SK-N-SH treated with all-trans-retinoic acid at 6 μM for 48 hours (cell line): ENCODE results near the gene PSMB9.
A peak's percentile ranks its signal among the peaks of the same experiment; 100 is the strongest.
"Not testable (repeated sequence)": the region's sequence is repeated elsewhere in the genome, so short reads cannot be mapped to it uniquely, and the experiment has no call there.

ENCODE experiments used
- ATAC-seq: fragments of 200-7000 bp; cut with Tn5 transposase; 3 replicates; pipeline ENCODE4 v1.9.1; 2020; ENCODE audit warnings: mild to moderate bottlenecking, moderate library complexity
- ARNTL ChIP-seq: fragments of 450-650 bp; formaldehyde crosslinking; IDR thresholded peaks from 2 replicates; pipeline ENCODE4 v1.5.0; 2020; ENCODE audit warnings: low read depth, mild to moderate bottlenecking, moderate library complexity, borderline replicate concordance
- BACH2 ChIP-seq: fragments of 250-450 bp; sonication (Bioruptor Pico); IDR thresholded peaks from 2 replicates; pipeline ENCODE4 v1.9.0; 2021; ENCODE audit warnings: mild to moderate bottlenecking, borderline replicate concordance
- CREB5 ChIP-seq: fragments of 250-450 bp; sonication (Bioruptor Pico); IDR thresholded peaks from 2 replicates; pipeline ENCODE4 v1.5.1; 2020; ENCODE audit warnings: low read depth, mild to moderate bottlenecking, moderate library complexity
- CSDC2 ChIP-seq: fragments of 250-450 bp; sonication (Bioruptor Pico); IDR thresholded peaks from 2 replicates; pipeline ENCODE4 v1.5.0; 2020; ENCODE audit warnings: mild to moderate bottlenecking, moderate library complexity
- CSRNP3 ChIP-seq: fragments of 250-450 bp; sonication (Bioruptor Pico); IDR thresholded peaks from 2 replicates; pipeline ENCODE4 v1.5.1; 2021; ENCODE audit warnings: mild to moderate bottlenecking, moderate library complexity
- ESRRG ChIP-seq: fragments of 250-450 bp; sonication (Bioruptor Pico); IDR thresholded peaks from 2 replicates; pipeline ENCODE4 v1.6.1; 2021; ENCODE audit warnings: mild to moderate bottlenecking
- GLIS3 ChIP-seq: fragments of 250-450 bp; sonication (Bioruptor Pico); IDR thresholded peaks from 2 replicates; pipeline ENCODE4 v1.5.0; 2020; ENCODE audit warnings: mild to moderate bottlenecking, moderate library complexity
- ISL1 ChIP-seq: fragments of 250-450 bp; sonication (Bioruptor Pico); IDR thresholded peaks from 2 replicates; pipeline ENCODE4 v2.1.2; 2022; ENCODE audit warnings: mild to moderate bottlenecking, moderate library complexity
- OSR1 ChIP-seq: fragments of 250-450 bp; sonication (Bioruptor Pico); IDR thresholded peaks from 2 replicates; pipeline ENCODE4 v1.8.0; 2022; ENCODE audit warnings: moderate library complexity, mild to moderate bottlenecking, inconsistent platforms
- PATZ1 ChIP-seq: fragments of 250-450 bp; sonication (Bioruptor Pico); IDR thresholded peaks from 2 replicates; pipeline ENCODE4 v1.8.0; 2020; ENCODE audit warnings: mild to moderate bottlenecking, moderate library complexity, borderline replicate concordance
- POU6F1 ChIP-seq: fragments of 250-450 bp; sonication (Bioruptor Pico); IDR thresholded peaks from 2 replicates; pipeline ENCODE4 v1.8.0; 2021; ENCODE audit warnings: low read depth, mild to moderate bottlenecking, moderate library complexity, borderline replicate concordance
- PPARA ChIP-seq: fragments of 250-450 bp; sonication (Bioruptor Pico); IDR thresholded peaks from 2 replicates; pipeline ENCODE4 v1.5.0; 2020; ENCODE audit warnings: mild to moderate bottlenecking, borderline replicate concordance
- RARB ChIP-seq: fragments of 250-450 bp; sonication (Bioruptor Pico); IDR thresholded peaks from 2 replicates; pipeline ENCODE4 v1.8.0; 2021; ENCODE audit warnings: mild to moderate bottlenecking, moderate library complexity
- TCF4 ChIP-seq: fragments of 250-450 bp; sonication (Bioruptor Pico); IDR thresholded peaks from 2 replicates; pipeline ENCODE4 v1.8.0; 2021; ENCODE audit warnings: mild to moderate bottlenecking, moderate library complexity, borderline replicate concordance
- TOX ChIP-seq: fragments of 250-450 bp; sonication (Bioruptor Pico); IDR thresholded peaks from 2 replicates; pipeline ENCODE4 v1.8.0; 2021; ENCODE audit warnings: mild to moderate bottlenecking, moderate library complexity, borderline replicate concordance
- TSHZ2 ChIP-seq: fragments of 250-450 bp; sonication (Bioruptor Pico); IDR thresholded peaks from 2 replicates; pipeline ENCODE4 v1.5.0; 2020; ENCODE audit warnings: mild to moderate bottlenecking, moderate library complexity
- ZC3H10 ChIP-seq: fragments of 250-450 bp; sonication (Bioruptor Pico); IDR thresholded peaks from 2 replicates; pipeline ENCODE4 v1.5.1; 2021; ENCODE audit warnings: mild to moderate bottlenecking, moderate library complexity
- ZFP3 ChIP-seq: fragments of 250-450 bp; sonication (Bioruptor Pico); IDR thresholded peaks from 2 replicates; pipeline ENCODE4 v1.5.0; 2020; ENCODE audit warnings: mild to moderate bottlenecking, moderate library complexity
- ZFP30 ChIP-seq: fragments of 450-650 bp; formaldehyde crosslinking; IDR thresholded peaks from 2 replicates; pipeline ENCODE4 v1.5.0; 2022; ENCODE audit warnings: mild to moderate bottlenecking, moderate library complexity
- ZNF565 ChIP-seq: fragments of 450-650 bp; formaldehyde crosslinking; conservative IDR thresholded peaks from 2 replicates; pipeline ENCODE4 v1.5.0; 2020; ENCODE audit warnings: low read depth, mild to moderate bottlenecking, moderate library complexity
- ZNF70 ChIP-seq: fragments of 450-650 bp; formaldehyde crosslinking; IDR thresholded peaks from 2 replicates; pipeline ENCODE4 v1.5.0; 2020; ENCODE audit warnings: mild to moderate bottlenecking, moderate library complexity

PSMB9 gene

GRCh38 chr6:32867554-32868256 lies 13.7 kb downstream of the PSMB9 start:
- ATAC-seq = peak; percentile 42
- no peak for TF ChIP-seq ZFP3 (CRISPR knock-in tag)
- no peak for TF ChIP-seq RARB (CRISPR knock-in tag)
- no peak for TF ChIP-seq ZNF565
- TF ChIP-seq ARNTL (CRISPR knock-in tag) = no peak
- TF ChIP-seq GLIS3 (CRISPR knock-in tag) = no peak
- no peak for TF ChIP-seq ZFP30
- TF ChIP-seq CSDC2 = no peak
- TF ChIP-seq OSR1 (CRISPR knock-in tag) = no peak
- no peak for TF ChIP-seq ZNF70
- TF ChIP-seq TOX = no peak
- no peak for TF ChIP-seq PATZ1 (CRISPR knock-in tag)
- no peak for TF ChIP-seq TCF4 (CRISPR knock-in tag)
- TF ChIP-seq BACH2 = no peak
- no peak for TF ChIP-seq ISL1 (CRISPR knock-in tag)
- TF ChIP-seq POU6F1 = no peak

- TF ChIP-seq OSR1 (CRISPR knock-in tag) (no peak), BACH2 (no peak), PPARA (CRISPR knock-in tag) (no peak), ZNF565 (no peak), PATZ1 (CRISPR knock-in tag) (no peak), ESRRG (CRISPR knock-in tag) (no peak), RARB (CRISPR knock-in tag) (no peak), ZC3H10 (CRISPR knock-in tag) (no peak), ZNF70 (no peak), CSRNP3 (CRISPR knock-in tag) (no peak), CREB5 (no peak), TCF4 (CRISPR knock-in tag) (no peak), TSHZ2 (CRISPR knock-in tag) (no peak)
- TF ChIP-seq, all 23 proteins: peak for 0
These were observed 14.3 kb downstream of the PSMB9 start for GRCh38 chr6:32868257-32868788.

GRCh38 chr6:32873947-32874346 lies 20.0 kb downstream of the PSMB9 start:
- ATAC-seq = not testable (repeated sequence)

More at GRCh38 chr6:32868257-32868788, 14.3 kb downstream of the PSMB9 start:
- peak; percentile 89 for ATAC-seq
